T-cell (primary cell): ENCODE results near the gene PLA2G12B. TPM values are rescaled to one million over a fixed set of nuclear protein-coding genes. Genes with fewer than 3 reads are reported as not detected.
A peak's percentile ranks its signal among the peaks of the same experiment; 100 is the strongest.

Experiments used
- ATAC-seq, 4 experiments: fragments of 200-7000 bp in 3 of 4; fragments of 150-1000 bp in 1 of 4; cut with Tn5 transposase; replicated peaks in 1 of 4; 1 replicate in 3 of 4; 2 replicates in 1 of 4; pipeline ENCODE4 v1.10.0; 2021; ENCODE audit warnings: moderate library complexity in 3 of 4, mild to moderate bottlenecking in 2 of 4, moderate number of reproducible peaks in 1 of 4
- CTCF ChIA-PET, 2 donors: fragments of 300-600 bp; sonication (Branson Sonifier 250); formaldehyde crosslinking; loops; one replicate each; lab custom pipeline; 2022; ENCODE audit warnings: antibody characterized with exemption in 2 of 2; lab: Charles Lee
- POLR2A ChIA-PET, 2 donors: fragments of 300-600 bp; sonication (Branson Sonifier 250); formaldehyde crosslinking; loops; one replicate each; lab custom pipeline; 2022; ENCODE audit warnings: antibody characterized with exemption in 2 of 2; lab: Charles Lee
- DNase-seq, 35 experiments: peaks; one replicate each; pipeline versions ENCODE4 v3.0.0 to v3.0.0-alpha.2; 2013 to 2023
- H3K27ac ChIP-seq: one replicate; pipeline ENCODE4 v1.5.1; 2013; ENCODE audit warnings: low read length
- H3K27me3 ChIP-seq, 2 experiments: replicated peaks in 1 of 2; 1 replicate in 1 of 2; 2 replicates in 1 of 2; pipeline versions ENCODE4 v1.6.1 to v1.7.0; 2013; ENCODE audit warnings: low read length in 1 of 2, mixed read lengths in 1 of 2; ENCODE audit not compliant: control insufficient read depth in 2 of 2, insufficient read depth in 2 of 2; ENCODE audit errors: extremely low read depth in 1 of 2
- H3K36me3 ChIP-seq, 2 donors: 1 replicate in 1 of 2; 2 replicates in 1 of 2; pipeline versions ENCODE4 v1.6.1 to v1.7.0; 2013; ENCODE audit warnings: low read length in 1 of 2; ENCODE audit not compliant: control insufficient read depth in 2 of 2, insufficient read depth in 1 of 2; ENCODE audit errors: extremely low read depth in 1 of 2
- H3K4me1 ChIP-seq, 2 experiments: 1 replicate in 1 of 2; 2 replicates in 1 of 2; pipeline versions ENCODE4 v1.6.1 to v1.7.0; 2013; ENCODE audit warnings: low read length in 2 of 2, mixed read lengths in 1 of 2; ENCODE audit not compliant: insufficient read depth in 2 of 2, control insufficient read depth in 1 of 2; ENCODE audit errors: extremely low read depth in 1 of 2
- H3K4me3 ChIP-seq, 2 donors: 1 replicate in 1 of 2; 2 replicates in 1 of 2; pipeline versions ENCODE4 v1.5.1 to v1.7.0; 2013; ENCODE audit warnings: mild to moderate bottlenecking in 2 of 2, low read length in 1 of 2, moderate library complexity in 1 of 2; ENCODE audit not compliant: control insufficient read depth in 1 of 2; ENCODE audit errors: extremely low read depth in 1 of 2
- H3K9me3 ChIP-seq: 2 replicates; pipeline ENCODE4 v1.7.0; 2013
- H3K27ac Mint-ChIP-seq, 2 donors: one replicate each; pipeline ENCODE4 v1.8.0; 2020 to 2021; ENCODE audit warnings: mild to moderate bottlenecking in 2 of 2, mixed read lengths in 2 of 2
- H3K27me3 Mint-ChIP-seq, 2 donors: one replicate each; pipeline ENCODE4 v1.8.0; 2021 to 2022; ENCODE audit warnings: mixed read lengths in 2 of 2
- H3K36me3 Mint-ChIP-seq: one replicate; pipeline ENCODE4 v1.8.0; 2021; ENCODE audit warnings: mixed read lengths
- H3K4me1 Mint-ChIP-seq, 3 donors: one replicate each; pipeline ENCODE4 v1.8.0; 2020 to 2022; ENCODE audit warnings: mixed read lengths in 3 of 3, mild to moderate bottlenecking in 1 of 3
- H3K4me3 Mint-ChIP-seq, 3 donors: one replicate each; pipeline ENCODE4 v1.8.0; 2020 to 2022; ENCODE audit warnings: mild to moderate bottlenecking in 3 of 3, mixed read lengths in 3 of 3, moderate library complexity in 3 of 3
- H3K9me3 Mint-ChIP-seq, 3 donors: one replicate each; pipeline ENCODE4 v1.8.0; 2020 to 2022; ENCODE audit warnings: mixed read lengths in 3 of 3
- WGBS: methylation state at CpG from one replicate; pipeline ENCODE4 v1.1.5; 2013; ENCODE audit warnings: missing lambda C conversion rate; ENCODE audit not compliant: insufficient coverage; 5-methylcytosine and 5-hydroxymethylcytosine counted together
- total RNA-seq, 35 experiments: library from RNA in 6 of 35; stranded (reverse) in 6 of 35; fragments of 120-200 nt in 1 of 35; gene quantifications; one replicate each; pipeline versions ENCODE4 v1.2.1 to v1.2.4 and lab custom pipeline; 2013 to 2026

PLA2G12B gene
- total RNA-seq, 5 donors from 2014 or later (not counting 1 experiment from before 2014, with no cell fraction given) = not detected

DNA sequence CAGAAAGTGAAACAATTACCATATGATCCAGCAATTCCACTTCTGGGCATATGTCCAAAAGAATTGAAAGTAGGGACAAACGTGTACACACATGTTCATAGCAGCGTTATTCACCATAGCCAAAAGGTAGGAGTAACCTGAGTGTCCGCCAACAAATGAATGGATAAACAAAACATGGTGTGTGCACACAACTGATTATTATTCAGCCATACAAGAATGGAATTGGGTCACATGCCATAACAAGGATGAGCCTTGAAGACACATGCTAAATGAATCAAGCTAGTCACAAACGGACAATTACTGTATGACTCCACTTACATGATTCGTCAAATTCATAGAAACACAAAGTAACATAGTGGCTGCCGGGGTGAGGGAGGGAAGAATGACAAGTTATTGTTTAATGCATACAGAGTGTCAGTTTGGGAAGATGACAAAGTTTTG lies 65.2 kb downstream of the PLA2G12B start:
- Histone ChIP-seq H3K27ac (no peak overlapping the region), H3K4me1 (peaks cover 4 to 7% of the 10 kb centered on the region in 2 experiments), H3K4me3 (no peak overlapping the region), H3K9me3 (no peaks in the 10 kb centered on the region), H3K36me3 (peaks cover 0 to 4% of the 10 kb centered on the region in 2 donors), H3K27me3 (no peaks in the 10 kb centered on the region)
- peaks cover 34% of the 10 kb centered on the region for H3K36me3 Mint-ChIP-seq
- 100% methylated on average over 3 of the region's 6 CpGs for WGBS
- ChIA-PET CTCF (no interaction called here), POLR2A (no interaction called here)
- H3K4me1 Mint-ChIP-seq = peaks cover 8 to 12% (median 10%) of the 10 kb centered on the region in 3 donors
- no peak overlapping the region for H3K4me3 Mint-ChIP-seq
- H3K27ac Mint-ChIP-seq = no peak overlapping the region
- DNase-seq (no peak), ATAC-seq (no peak)
- H3K27me3 Mint-ChIP-seq = peaks cover 2 to 5% of the 10 kb centered on the region in 2 donors
- peaks cover 0 to 5% (median 0%) of the 10 kb centered on the region in 3 donors for H3K9me3 Mint-ChIP-seq

DNA sequence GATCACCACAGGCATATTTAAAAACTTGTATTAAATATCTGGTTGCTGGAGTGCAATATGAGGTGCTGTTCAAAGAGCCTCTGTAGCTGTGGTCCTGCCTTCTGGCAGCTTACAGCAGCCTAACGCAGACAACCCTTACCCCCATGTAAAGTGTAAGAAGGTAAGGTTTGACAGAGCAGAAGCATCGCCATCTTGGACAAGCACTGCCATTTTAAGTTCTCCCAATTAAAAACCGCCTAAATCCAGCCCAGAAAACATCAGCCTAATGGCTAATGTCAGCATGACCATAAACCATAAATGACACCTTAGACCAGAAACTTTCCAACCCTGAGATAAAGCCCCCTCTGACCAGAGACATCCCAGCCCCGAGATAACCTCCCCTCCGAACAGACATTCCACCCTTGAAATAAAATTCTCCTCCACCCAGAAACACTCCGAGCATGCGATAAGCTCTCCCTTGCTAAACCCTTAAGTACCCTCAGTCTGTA lies 66.4 kb downstream of the PLA2G12B start:
- H3K27ac Mint-ChIP-seq = no peak overlapping the region
- peaks cover 0 to 4% of the 10 kb centered on the region in 2 donors for H3K36me3 ChIP-seq
- peaks cover 0 to 5% (median 0%) of the 10 kb centered on the region in 3 donors for H3K9me3 Mint-ChIP-seq
- no peak overlapping the region for H3K4me3 Mint-ChIP-seq
- no peak overlapping the region for H3K4me3 ChIP-seq
- 97% methylated on average over 4 of the region's 7 CpGs for WGBS
- ChIA-PET POLR2A (no interaction called here), CTCF (interaction anchor here in 1 of 2 donors (0.6 to 0.7 kb wide), 2 partner anchors 37 to 139 kb away, joined by 4 read pairs; no protein-coding TSS in a partner anchor)
- H3K27me3 ChIP-seq = no peaks in the 10 kb centered on the region
- H3K27ac ChIP-seq = no peak overlapping the region
- H3K9me3 ChIP-seq = no peaks in the 10 kb centered on the region
- H3K36me3 Mint-ChIP-seq = peaks cover 42% of the 10 kb centered on the region
- ATAC-seq (no peak), DNase-seq (no peak)
- peaks cover 8 to 12% (median 10%) of the 10 kb centered on the region in 3 donors for H3K4me1 Mint-ChIP-seq
- peaks cover 0 to 3% of the 10 kb centered on the region in 2 donors for H3K27me3 Mint-ChIP-seq
- peaks cover 4 to 7% of the 10 kb centered on the region in 2 experiments for H3K4me1 ChIP-seq

DNA sequence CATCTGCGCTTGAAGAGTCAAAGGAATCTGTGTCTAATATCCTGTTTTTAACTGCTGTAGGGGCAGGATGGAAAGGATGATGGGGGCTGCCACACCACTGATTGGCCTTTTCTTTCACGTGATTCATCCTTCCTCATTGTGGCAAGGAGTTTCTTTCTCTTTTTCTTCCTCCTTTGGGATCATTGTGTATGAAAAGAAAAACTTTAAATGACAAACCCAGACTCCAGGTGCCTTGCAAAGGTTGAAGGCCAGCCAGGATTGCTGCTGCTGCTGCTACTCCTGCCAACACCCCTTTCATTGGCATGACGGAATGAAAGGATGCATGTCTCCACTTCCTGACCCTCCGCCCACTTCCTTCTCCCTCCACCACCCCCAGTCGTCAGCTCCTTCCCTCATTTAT lies 67.6 kb downstream of the PLA2G12B start:
- no peak overlapping the region for H3K4me3 Mint-ChIP-seq
- ChIA-PET CTCF (no interaction called here), POLR2A (interaction anchor here in 1 of 2 donors (0.5 kb wide), 1 partner anchor 99 kb away, joined by 3 read pairs; no protein-coding TSS in a partner anchor)
- H3K4me1 ChIP-seq = peaks cover 4 to 7% of the 10 kb centered on the region in 2 experiments
- peaks cover 8 to 12% (median 10%) of the 10 kb centered on the region in 3 donors for H3K4me1 Mint-ChIP-seq
- no peak overlapping the region for H3K4me3 ChIP-seq
- peaks cover 0 to 3% of the 10 kb centered on the region in 2 donors for H3K27me3 Mint-ChIP-seq
- H3K27ac Mint-ChIP-seq = peak overlapping the region in 1 of 2 donors; percentile 18
- no peaks in the 10 kb centered on the region for H3K9me3 ChIP-seq
- DNase-seq (no peak), ATAC-seq (no peak)
- peaks cover 0 to 4% of the 10 kb centered on the region in 2 donors for H3K36me3 ChIP-seq
- H3K27me3 ChIP-seq = no peaks in the 10 kb centered on the region
- WGBS = no CpG with 5 or more reads among the region's 5 CpGs
- no peak overlapping the region for H3K27ac ChIP-seq
- peaks cover 50% of the 10 kb centered on the region for H3K36me3 Mint-ChIP-seq
- H3K9me3 Mint-ChIP-seq = peaks cover 5 to 6% (median 5%) of the 10 kb centered on the region in 3 donors

DNA sequence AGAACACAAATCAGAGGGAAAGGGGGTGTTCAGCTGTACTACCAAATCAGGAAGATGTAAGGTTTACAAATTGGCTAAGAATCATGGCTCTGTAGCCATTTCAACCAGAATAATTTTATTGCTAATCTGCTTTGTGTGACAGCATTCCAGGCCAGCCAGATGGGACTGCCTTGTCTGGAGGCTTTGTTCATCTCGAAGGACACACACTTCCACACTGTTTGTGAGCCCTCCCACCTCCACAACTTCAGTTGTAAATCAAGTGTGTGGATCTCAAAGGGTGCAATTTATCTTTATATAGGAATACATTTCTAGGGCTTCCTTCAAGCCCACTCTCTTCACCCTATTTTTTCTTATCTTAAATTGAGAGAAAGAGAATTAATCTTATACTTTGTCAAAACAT lies 68.0 kb downstream of the PLA2G12B start:
- ATAC-seq = no peak
- Mint-ChIP-seq H3K27me3 (peaks cover 0 to 3% of the 10 kb centered on the region in 2 donors), H3K4me3 (no peak overlapping the region), H3K9me3 (peaks cover 5 to 10% (median 6%) of the 10 kb centered on the region in 3 donors), H3K36me3 (peaks cover 55% of the 10 kb centered on the region), H3K27ac (no peak overlapping the region), H3K4me1 (peaks cover 8 to 12% (median 10%) of the 10 kb centered on the region in 3 donors)
- H3K27me3 ChIP-seq = no peaks in the 10 kb centered on the region
- H3K4me1 ChIP-seq = peaks cover 4 to 7% of the 10 kb centered on the region in 2 experiments
- no peaks in the 10 kb centered on the region for H3K9me3 ChIP-seq
- no peak overlapping the region for H3K4me3 ChIP-seq
- no CpG with 5 or more reads among the region's 1 CpG for whole genome bisulfite sequencing
- ChIA-PET POLR2A (no interaction called here), CTCF (no interaction called here)
- no peak for DNase-seq
- no peak overlapping the region for H3K27ac ChIP-seq
- peaks cover 0 to 4% of the 10 kb centered on the region in 2 donors for H3K36me3 ChIP-seq

DNA sequence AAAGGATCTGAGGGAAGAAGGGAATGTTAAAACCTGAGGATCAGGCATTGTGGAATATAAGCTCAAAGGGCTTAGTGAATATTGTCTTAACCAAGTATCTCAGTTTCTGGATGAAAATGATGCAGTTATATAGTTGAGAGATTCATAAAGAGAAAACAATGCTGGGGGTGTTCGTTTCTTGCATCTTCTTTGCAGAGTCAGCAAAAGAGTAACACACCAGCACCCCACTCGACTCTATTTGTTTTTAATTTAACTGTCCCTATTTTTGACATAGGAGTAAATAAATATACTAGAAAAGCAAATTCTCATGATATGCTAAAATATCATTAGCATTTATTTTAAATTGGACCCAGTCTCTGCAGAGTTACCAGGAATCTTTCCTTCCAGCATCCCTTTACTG lies 68.7 kb downstream of the PLA2G12B start:
- Mint-ChIP-seq H3K9me3 (peaks cover 5 to 10% (median 6%) of the 10 kb centered on the region in 3 donors), H3K27me3 (peaks cover 0 to 2% of the 10 kb centered on the region in 2 donors), H3K4me3 (no peak overlapping the region), H3K27ac (no peak overlapping the region), H3K36me3 (peaks cover 59% of the 10 kb centered on the region), H3K4me1 (peaks cover 8 to 12% (median 10%) of the 10 kb centered on the region in 3 donors)
- Histone ChIP-seq H3K27me3 (no peaks in the 10 kb centered on the region), H3K4me1 (peaks cover 4 to 7% of the 10 kb centered on the region in 2 experiments), H3K27ac (no peak overlapping the region), H3K36me3 (peaks cover 0 to 4% of the 10 kb centered on the region in 2 donors), H3K4me3 (no peak overlapping the region), H3K9me3 (no peaks in the 10 kb centered on the region)
- POLR2A ChIA-PET = no interaction called here
- CTCF ChIA-PET = no interaction called here
- no CpG with 5 or more reads among the region's 2 CpGs for WGBS
- no peak for ATAC-seq
- DNase-seq = no peak
